Retina (tissue), 1 donor: ENCODE measurements around the gene ABHD6.
"Not testable (repeated sequence)": the region's sequence is repeated elsewhere in the genome, so short reads cannot be mapped to it uniquely, and the experiment has no call there.

Experiments used
- DNase-seq: peaks from one replicate; pipeline ENCODE4 v3.0.0-alpha.2; 2016

The ABHD6 gene

GRCh38 chr3:58237238-58237940 is at the start of gene ABHD6:
Gene ABHD6, plus strand, starts transcription at chr3:58237792. Its CDS starts 18,795 bp downstream, at chr3:58256587.
- peak; percentile 97 for DNase-seq

DNA sequence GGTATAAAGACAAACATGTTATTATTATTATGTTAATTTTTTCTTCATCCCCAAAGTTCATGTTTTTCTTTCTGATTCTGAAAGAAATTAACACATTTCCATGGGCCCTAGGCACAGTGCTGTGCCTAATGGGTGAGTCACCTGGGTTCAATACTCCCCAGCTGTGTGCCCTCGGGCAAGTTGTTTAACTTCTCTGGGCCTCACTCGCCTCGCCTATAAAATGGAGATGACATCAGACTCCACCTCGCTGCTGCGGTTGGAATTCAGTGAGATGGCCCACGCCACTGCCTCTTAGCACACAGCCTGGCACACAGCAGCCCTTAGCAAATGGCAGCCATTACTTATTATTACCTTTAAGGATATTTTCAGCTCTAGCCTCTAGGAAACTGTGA is 49.4 kb upstream of the ABHD6 start:
- no peak for DNase-seq

DNA sequence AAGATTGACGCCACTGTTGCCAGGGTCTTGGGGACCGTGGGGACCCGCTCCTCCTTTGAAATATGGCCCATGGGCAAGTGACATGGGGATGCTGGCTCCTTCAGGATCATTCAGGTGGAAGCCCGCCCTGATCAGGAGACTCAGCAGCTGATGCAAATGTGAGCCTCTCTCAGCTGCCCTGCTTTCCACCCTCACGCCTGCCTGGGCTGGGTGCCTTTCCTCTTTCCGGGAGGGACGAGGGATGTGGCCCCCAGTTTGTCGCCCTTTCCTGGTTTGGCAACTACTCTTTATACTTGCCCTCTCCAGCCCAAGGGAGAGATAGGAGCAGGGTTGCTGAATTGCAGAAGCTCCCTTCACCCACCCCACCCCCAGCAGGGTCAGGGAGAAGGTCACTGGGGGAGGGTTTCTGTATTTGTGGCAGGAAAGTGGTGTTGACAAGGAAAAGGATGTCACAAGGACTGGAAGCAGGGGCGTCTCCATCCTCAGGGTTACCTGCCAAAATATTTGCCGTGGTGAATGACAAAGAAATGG is 48.6 kb upstream of the ABHD6 start:
- DNase-seq = peak; percentile 68

GRCh38 chr3:58189691-58190090 is 47.9 kb upstream of the ABHD6 start:
- no peak for DNase-seq

DNA sequence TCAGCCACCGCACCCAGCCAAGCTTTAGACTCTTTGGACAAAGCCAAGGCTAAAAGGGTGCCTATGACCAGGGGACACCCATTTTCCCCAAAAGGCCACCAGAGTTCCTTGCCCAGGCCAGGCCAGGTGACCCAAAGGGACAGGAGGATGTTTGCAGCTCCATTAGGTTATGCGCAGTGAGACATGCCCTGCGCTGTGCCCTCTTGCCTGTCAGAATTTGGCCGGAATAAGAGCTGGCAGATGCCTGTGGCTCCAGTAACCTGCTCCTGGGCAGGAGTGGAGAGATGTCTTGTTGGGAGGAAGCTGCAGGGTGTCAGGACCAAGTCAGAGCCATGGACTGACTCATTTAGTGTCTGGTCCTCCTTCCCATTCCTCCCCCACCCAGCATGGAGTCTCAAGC is 47.3 kb upstream of the ABHD6 start:
- no peak for DNase-seq

GRCh38 chr3:58190882-58191281 is 46.7 kb upstream of the ABHD6 start:
- no peak for DNase-seq

- DNase-seq = no peak
These were observed 46.1 kb upstream of the ABHD6 start for GRCh38 chr3:58191361-58191991.

DNA sequence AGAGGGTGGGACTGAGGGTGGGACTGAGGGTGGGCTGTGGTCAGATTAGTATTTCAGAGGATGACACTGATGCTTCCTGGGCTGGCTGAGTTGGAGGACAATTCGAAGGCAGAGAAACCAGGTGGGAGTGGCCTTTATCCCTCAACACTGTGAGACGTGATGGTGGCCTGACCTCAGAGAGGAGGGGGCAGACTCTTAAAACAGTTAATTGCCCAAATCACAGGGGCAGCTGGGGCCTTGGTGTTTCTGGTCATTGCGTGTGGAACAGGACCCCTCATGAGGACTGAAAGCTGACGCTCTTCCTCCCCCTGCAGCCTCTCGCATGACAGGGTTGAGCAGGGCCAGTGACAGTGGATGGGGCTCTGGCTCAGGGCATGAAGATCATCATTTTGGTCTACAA is 45.5 kb upstream of the ABHD6 start:
- no peak for DNase-seq

- no peak for DNase-seq
These were observed 43.7 kb upstream of the ABHD6 start for GRCh38 chr3:58193682-58194407.

DNA sequence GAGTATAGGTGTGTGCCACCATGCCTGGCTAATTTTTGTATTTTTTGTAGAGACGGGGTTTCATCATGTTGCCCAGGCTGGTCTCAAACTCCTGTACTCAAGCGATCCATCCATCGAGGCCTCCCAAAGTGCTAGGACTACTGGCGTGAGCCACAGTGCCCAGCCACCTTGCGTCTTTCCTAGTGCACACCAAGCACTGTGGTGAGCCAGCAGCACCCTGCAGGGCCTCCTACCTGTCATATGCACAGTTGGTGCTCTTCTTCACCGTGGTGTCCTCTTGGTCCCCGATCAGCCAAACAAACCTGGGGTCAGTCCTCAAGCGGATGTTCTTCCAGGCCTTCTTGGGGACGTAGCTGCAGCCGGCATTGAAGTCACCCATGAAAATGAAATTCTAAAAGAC is 40.0 kb upstream of the ABHD6 start:
- DNase-seq = no peak

DNA sequence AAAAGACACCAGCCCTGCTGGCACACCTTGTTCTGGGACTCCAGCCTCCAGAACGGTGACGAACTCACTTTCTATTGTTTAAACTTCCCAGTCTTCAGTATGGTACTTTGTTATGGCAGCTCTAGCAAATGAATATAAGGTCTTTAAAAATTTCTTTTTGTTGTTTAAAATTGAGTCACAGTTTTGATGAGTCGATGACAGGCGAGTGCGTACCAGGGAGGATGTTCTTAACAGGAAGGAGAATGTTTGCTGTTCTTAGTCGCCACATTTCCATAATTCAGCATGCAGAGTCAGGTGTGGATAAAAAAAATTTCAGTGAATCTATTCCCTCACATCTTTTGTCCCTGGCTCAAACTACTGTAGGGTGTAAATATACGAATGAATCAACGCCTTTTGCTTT is 39.2 kb upstream of the ABHD6 start:
- no peak for DNase-seq

DNA sequence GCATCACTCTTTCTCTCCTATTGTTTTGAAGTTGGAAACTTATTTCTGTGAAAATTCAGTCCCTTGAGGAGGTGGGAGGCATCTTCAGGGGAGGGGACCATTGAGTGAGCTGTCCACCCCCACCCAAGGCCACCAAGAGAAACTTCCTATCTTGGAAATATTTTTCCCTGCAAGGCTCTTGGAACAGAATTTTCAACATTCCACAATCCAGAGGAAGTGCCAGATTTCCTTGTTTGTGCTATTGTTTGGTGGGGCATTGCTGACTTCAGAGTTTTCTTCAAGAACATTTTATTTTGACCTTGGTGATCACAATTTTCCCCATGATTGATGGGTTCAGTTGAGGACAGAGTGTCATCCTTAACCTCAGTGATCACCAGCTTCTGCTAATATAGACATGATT is 38.8 kb upstream of the ABHD6 start:
- DNase-seq = no peak

- no peak for DNase-seq
These were observed 37.4 kb upstream of the ABHD6 start for GRCh38 chr3:58200121-58200709.

DNA sequence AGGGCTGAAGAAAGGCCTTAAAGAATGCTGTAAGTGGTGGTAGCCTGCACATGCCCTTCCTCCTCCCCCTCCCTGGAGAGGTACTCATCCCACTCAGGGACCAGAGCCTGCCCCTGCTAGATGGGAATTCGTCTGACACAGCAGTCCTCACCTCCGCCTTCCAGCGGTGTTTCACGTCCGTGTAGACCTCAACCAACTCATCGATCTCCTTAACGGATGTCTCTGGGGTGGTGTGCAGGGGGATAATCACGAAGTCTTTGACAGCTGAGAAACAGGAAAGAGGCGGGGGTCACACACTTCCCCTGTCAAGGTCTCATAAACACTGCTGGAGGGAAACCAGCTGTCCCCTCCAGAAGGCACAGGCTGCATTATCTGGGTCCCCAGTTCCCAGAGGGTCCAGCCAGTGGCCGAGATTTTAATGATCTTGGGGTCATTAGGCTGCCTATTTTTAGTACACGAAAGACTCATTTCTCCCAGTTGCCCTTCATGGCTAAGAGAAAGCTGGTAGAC is 36.7 kb upstream of the ABHD6 start:
- DNase-seq = no peak

GRCh38 chr3:58201451-58201850 is 36.1 kb upstream of the ABHD6 start:
- DNase-seq = not testable (repeated sequence)

DNA sequence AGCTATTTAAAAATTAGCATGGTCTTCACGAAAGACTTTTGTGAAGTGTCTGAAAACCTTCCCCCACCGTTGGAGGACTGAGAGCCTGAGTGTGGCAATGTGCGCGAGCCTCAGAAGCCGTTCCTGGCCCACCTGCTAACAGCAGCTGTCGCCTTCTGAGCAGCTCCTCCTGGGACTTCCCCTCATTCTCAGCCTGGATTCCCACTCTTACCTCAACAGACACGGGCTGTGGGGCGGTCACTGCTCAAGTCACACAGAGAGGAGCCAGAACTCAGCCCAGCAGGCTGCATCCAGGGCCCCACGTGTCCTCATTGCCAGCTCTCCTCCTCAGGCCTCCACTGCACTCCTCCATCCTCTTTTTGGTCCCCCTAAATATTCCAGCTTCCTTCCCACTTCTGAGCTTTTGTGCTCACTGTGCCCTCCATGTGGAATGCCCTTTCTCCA is 34.7 kb upstream of the ABHD6 start:
- no peak for DNase-seq

DNA sequence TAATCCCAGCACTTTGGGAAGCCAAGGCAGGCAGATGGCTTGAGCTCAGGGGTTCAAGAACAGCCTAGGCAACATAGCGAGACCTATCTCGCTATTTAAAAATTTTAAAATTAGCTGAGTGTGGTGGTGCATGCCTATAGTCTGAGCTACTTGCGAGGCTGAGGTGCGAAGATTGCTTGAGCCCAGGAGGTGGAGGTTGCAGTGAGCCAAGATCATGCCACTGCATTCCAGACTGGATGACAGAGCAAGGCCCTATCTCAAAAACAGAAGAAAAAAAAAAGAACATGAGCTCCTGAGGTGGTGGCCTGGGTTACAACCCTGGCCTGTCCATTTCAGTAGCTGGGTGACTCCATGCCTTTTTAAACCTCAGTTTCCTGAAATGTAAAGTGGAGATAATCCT is 34.1 kb upstream of the ABHD6 start:
- no peak for DNase-seq

GRCh38 chr3:58204720-58205119 is 32.9 kb upstream of the ABHD6 start:
- DNase-seq = no peak

DNA sequence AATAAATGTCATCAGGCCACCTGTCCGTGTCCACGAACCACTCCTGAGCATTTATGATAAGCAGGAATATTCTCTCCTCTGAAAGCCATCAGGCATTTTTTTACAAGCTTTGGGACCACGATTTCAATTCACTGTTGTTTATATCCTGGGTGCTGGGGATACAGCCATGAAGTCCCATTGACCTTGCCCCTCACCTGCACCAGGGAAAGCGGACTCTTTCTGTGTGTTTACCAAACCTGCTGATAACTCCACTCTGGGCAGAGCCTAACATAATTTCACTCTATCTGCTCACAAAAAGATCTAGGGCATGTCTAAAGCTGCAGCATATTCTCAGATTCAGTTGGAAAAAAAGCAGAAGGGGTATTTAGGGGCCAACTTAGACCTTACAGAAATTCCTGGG is 31.6 kb upstream of the ABHD6 start:
- no peak for DNase-seq

DNA sequence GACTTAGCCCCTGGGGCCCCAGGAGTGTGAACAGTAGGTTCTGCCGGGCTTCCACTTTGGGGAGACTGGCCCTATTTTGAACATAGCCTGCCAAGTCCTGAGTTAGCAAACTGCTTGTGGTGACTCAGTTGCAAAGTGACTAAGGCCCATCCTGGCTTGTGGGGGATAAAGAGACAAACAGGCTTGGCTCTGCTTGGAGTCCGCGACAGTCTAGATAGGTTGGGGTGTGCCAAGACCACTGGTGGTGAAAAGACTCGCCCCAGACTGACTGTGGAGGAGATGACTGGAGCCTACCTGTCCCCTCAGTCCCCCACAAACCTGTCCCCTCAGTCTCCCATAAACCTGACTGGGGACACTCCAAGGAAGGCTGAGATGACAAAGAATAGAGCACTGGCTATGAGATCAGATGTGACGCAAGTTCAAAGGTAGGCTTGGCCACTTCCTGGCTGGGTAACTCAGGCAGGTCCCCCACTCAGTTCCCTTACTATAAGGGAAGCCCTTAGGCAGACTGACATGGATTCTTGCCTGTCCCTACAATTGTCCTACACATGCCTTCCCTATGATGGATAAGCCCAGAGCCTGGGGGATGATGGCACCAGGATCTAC is 31.1 kb upstream of the ABHD6 start:
- DNase-seq = no peak

DNA sequence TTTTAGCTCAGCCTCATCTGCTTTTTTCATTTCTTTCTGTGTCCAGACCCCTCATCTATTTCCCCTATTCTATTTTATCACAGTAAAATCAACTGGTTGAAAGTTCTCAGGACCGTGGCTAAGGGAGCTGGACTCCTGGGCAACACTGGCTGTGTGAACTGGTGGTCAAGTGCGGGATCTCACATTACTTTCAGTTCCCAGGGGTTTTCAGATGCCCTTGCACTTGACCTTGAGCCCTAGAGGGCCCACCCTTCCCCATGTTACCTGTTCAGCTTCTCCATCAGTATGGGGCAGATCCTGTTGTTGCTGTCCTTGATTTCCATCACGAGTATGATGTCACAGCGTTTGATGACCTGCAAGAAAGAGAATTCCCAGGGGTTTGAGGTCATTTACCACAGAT is 29.6 kb upstream of the ABHD6 start:
- DNase-seq = no peak

GRCh38 chr3:58209933-58210332 is 27.7 kb upstream of the ABHD6 start:
- DNase-seq = no peak
